GM12872 (cell line): ENCODE data around the gene RTN4.
A peak's percentile ranks its signal among the peaks of the same experiment; 100 is the strongest.

ENCODE experiments used
- CTCF ChIP-seq: IDR thresholded peaks from 3 replicates; pipeline ENCODE4 v1.5.1; 2011; ENCODE audit warnings: low read depth, mild to moderate bottlenecking, low read length, moderate library complexity; ENCODE audit not compliant: insufficient read depth

The RTN4 gene

GRCh38 chr2:55017880-55018279 is 32.4 kb downstream of the RTN4 start:
- no peak for TF ChIP-seq CTCF

GRCh38 chr2:55017428-55017827 is 32.8 kb downstream of the RTN4 start:
- TF ChIP-seq CTCF: no peak

- TF ChIP-seq CTCF: peak; percentile 52
These were observed 35.0 kb downstream of the RTN4 start for GRCh38 chr2:55014962-55015939.

- no peak for TF ChIP-seq CTCF
These were observed 36.3 kb downstream of the RTN4 start for GRCh38 chr2:55013936-55014335.

GRCh38 chr2:55012672-55013484 is 37.4 kb downstream of the RTN4 start:
- no peak for TF ChIP-seq CTCF

GRCh38 chr2:55011831-55012671 is 38.2 kb downstream of the RTN4 start:
- TF ChIP-seq CTCF: no peak
